ENCODE results near the gene NEK1.
A peak's percentile ranks its signal among the peaks of the same experiment; 100 is the strongest.

Gene NEK1, protein sequence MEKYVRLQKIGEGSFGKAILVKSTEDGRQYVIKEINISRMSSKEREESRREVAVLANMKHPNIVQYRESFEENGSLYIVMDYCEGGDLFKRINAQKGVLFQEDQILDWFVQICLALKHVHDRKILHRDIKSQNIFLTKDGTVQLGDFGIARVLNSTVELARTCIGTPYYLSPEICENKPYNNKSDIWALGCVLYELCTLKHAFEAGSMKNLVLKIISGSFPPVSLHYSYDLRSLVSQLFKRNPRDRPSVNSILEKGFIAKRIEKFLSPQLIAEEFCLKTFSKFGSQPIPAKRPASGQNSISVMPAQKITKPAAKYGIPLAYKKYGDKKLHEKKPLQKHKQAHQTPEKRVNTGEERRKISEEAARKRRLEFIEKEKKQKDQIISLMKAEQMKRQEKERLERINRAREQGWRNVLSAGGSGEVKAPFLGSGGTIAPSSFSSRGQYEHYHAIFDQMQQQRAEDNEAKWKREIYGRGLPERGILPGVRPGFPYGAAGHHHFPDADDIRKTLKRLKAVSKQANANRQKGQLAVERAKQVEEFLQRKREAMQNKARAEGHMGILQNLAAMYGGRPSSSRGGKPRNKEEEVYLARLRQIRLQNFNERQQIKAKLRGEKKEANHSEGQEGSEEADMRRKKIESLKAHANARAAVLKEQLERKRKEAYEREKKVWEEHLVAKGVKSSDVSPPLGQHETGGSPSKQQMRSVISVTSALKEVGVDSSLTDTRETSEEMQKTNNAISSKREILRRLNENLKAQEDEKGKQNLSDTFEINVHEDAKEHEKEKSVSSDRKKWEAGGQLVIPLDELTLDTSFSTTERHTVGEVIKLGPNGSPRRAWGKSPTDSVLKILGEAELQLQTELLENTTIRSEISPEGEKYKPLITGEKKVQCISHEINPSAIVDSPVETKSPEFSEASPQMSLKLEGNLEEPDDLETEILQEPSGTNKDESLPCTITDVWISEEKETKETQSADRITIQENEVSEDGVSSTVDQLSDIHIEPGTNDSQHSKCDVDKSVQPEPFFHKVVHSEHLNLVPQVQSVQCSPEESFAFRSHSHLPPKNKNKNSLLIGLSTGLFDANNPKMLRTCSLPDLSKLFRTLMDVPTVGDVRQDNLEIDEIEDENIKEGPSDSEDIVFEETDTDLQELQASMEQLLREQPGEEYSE (N-terminal part only)

GRCh38 chr4:169611991-169612870 lies at the start of gene NEK1:
Gene NEK1, minus strand, starts transcription at chr4:169612583. Its CDS starts 9,953 bp downstream, at chr4:169602630.
- DNase-seq, result peak; percentile 81 to 96 (median 86)

DNA sequence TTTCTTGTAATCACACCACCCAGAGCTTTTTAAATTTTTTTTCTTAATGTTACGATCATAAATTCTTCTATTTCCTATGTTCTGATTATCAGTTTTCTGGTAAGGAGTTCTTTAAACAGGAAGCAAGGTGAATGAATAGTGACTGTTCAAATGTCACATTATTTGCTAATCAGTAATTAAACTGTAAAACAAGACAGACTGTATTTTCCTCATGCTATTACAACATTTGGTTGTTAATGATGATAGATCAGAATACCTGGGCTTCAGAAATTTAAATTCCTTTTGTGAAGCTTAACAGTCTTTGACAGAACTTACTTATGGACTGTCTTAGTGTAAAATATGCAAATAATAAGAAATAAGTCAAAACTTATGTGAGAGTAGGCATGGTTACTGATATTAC lies 49.4 kb upstream of the NEK1 start:
- no peak for DNase-seq

GRCh38 chr4:169660929-169661328 lies 48.5 kb upstream of the NEK1 start:
- no peak for DNase-seq

- peak; percentile 7 to 75 (median 66) for DNase-seq
Observed at GRCh38 chr4:169659716-169660670, 47.6 kb upstream of the NEK1 start.

GRCh38 chr4:169658975-169659715 lies 46.8 kb upstream of the NEK1 start:
- DNase-seq, result no peak

- no peak for DNase-seq
Observed at GRCh38 chr4:169658196-169658595, 45.8 kb upstream of the NEK1 start.

DNA sequence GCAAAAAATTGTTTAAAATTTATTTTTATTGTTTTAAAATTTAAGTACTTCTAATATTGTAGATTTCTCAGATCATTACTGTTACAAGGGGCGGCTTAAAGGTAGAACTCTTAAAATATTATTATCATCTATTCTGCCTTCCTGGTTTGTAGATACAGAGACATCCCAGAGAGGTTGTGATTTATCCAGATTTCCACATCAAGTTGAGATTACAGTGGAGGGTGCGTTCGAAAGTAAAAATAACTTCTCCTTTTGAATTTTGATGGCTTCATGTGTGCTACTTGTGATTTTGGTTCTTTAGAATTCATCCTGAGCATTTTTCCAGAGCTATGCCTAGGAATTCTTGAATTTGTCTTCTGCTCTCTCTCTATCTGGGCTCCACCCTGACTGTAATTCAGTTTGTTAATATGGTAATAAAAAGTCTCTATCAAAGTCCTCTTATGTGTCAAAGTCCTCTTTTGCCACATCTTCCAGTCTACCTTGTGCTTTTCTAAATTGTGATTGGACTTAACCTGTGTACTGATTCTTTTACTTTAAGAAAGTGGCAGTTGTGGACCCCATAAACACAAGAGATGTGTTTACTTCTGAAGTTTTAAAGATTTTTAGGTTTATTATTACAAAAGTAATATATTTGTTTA lies 45.2 kb upstream of the NEK1 start:
- DNase-seq, result no peak

- DNase-seq, result no peak
Observed at GRCh38 chr4:169655401-169655800, 43.0 kb upstream of the NEK1 start.

GRCh38 chr4:169652535-169652934 lies 40.2 kb upstream of the NEK1 start:
- DNase-seq, result no peak

DNA sequence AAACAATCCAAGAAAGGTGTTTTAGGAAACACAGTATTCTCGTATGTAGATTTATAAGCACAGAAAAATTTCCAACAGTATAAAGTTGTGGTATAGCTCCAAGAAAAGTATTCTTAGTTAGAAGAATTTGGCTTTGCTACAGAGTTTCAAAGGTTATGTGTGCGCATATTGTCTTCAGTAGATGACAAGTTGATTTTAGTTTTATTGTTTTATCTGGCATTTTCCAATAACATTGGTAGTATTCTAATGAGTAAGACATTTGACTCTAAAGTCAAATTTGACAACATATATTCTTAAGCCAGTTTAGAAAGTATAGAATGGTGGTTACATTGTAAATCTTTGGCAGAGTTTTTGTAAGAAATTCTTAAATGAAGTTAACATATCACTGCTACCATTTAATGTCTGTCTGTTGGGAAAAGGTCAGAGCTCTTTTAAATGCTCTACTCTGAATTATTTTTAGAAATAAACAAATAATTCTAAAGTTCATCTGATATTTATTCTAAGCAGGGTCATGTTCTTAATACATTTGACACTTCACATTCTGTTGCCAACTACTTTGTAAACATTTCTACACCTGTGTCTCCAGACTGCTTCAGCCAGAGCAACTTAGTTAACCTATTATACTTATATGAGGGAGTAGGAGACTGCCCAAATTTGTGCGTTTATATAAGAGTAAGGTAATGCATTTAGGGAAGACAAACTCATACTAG lies 38.0 kb upstream of the NEK1 start:
- DNase-seq, result no peak

- no peak for DNase-seq
Observed at GRCh38 chr4:169649545-169650226, 37.3 kb upstream of the NEK1 start.

GRCh38 chr4:169645627-169646026 lies 33.2 kb upstream of the NEK1 start:
- no peak for DNase-seq

DNA sequence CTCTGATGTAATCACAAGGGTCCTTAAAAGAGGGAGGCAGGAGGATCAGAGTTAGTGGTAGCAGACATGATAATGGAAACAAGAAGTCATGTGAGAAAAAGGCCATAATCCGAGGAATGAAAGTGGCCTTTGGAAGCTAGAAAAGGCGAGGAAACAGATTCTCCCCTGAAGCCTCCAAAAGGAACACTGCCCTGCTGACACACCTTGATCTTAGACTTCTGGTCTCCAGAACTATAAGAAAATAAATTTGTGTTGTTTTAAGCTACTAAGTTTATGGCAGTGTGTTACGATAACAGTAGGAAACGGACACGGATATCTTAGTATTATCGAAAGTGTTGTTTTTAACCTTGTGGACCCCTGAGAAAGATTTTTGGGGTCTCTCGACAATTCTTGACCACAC lies 32.4 kb upstream of the NEK1 start:
- DNase-seq, result no peak

DNA sequence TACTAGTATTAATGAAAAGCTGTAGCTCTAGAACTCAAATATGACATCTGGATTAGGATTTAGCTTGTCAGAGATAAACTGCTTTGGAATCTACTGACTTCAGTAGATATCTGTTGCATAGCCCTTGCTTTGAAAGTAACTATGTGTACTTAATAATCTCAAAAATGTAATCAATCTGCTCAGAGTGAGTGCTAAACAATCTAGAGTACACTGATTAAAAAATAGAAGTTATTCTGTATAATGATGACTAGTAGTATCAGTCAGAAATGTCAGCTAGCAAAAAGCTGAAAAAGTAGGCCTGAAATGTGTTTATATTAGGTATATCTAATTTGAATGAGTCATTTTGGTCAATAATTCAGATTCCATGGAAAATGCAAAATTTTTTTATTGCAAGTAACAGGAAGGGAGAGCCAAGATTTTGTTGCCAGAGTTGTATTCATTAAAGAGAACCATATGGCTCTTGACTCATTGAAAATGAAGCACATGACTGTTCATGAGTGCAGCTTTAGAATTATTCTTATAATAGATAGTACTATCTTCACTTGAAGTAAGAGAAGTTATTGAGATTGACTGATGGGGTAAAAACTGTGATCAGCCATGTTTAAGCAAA lies 28.0 kb upstream of the NEK1 start:
- no peak for DNase-seq

- DNase-seq, result no peak
Observed at GRCh38 chr4:169634975-169635374, 22.6 kb upstream of the NEK1 start.

DNA sequence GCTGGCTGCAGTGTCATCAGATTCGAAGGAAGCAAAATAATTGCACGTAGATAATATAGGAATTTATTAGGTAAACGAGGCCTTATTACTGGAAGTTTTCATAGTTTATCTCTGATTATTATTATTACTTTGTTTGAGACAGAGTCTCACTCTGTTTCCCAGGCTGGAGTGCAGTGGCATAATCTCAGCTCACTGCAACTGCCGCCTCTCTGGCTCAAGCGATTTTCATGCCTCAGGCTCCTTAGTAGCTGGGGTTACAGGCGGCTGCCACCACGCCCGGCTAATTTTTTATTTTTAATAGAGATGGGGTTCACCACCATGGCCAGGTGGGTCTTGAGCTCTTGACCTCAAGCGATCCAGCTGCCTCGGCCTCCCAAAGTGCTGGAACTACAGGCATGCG lies 20.5 kb upstream of the NEK1 start:
- no peak for DNase-seq

GRCh38 chr4:169630069-169630468 lies 17.7 kb upstream of the NEK1 start:
- no peak for DNase-seq

DNA sequence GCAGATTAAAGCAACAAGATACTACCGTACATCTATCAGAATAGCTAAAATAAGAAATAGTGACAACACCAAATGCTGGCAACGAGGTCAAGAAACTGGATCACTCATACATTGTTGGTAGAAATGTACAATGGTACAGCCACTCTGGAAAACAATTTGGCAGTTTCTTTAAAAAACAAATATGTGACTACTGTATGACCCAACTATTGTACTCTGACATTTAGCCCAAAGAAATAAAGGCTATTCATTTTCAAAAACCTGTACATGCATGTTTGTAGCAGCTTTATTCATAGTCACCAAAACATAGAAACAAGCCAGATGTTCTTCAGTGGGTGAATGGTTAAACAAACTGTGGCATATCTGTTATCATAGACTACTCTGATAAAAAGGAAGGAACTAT lies 16.2 kb upstream of the NEK1 start:
- no peak for DNase-seq
